ENCODE results near the gene FAM135A. TPM values are rescaled to one million over a fixed set of nuclear protein-coding genes. Genes with fewer than 3 reads are reported as not detected.

Gene FAM135A
- total and polyA plus RNA-seq, 2 experiments from 2014 or later = 35.2 to 68.7 TPM

- TF ChIP-seq, protein P1, sequence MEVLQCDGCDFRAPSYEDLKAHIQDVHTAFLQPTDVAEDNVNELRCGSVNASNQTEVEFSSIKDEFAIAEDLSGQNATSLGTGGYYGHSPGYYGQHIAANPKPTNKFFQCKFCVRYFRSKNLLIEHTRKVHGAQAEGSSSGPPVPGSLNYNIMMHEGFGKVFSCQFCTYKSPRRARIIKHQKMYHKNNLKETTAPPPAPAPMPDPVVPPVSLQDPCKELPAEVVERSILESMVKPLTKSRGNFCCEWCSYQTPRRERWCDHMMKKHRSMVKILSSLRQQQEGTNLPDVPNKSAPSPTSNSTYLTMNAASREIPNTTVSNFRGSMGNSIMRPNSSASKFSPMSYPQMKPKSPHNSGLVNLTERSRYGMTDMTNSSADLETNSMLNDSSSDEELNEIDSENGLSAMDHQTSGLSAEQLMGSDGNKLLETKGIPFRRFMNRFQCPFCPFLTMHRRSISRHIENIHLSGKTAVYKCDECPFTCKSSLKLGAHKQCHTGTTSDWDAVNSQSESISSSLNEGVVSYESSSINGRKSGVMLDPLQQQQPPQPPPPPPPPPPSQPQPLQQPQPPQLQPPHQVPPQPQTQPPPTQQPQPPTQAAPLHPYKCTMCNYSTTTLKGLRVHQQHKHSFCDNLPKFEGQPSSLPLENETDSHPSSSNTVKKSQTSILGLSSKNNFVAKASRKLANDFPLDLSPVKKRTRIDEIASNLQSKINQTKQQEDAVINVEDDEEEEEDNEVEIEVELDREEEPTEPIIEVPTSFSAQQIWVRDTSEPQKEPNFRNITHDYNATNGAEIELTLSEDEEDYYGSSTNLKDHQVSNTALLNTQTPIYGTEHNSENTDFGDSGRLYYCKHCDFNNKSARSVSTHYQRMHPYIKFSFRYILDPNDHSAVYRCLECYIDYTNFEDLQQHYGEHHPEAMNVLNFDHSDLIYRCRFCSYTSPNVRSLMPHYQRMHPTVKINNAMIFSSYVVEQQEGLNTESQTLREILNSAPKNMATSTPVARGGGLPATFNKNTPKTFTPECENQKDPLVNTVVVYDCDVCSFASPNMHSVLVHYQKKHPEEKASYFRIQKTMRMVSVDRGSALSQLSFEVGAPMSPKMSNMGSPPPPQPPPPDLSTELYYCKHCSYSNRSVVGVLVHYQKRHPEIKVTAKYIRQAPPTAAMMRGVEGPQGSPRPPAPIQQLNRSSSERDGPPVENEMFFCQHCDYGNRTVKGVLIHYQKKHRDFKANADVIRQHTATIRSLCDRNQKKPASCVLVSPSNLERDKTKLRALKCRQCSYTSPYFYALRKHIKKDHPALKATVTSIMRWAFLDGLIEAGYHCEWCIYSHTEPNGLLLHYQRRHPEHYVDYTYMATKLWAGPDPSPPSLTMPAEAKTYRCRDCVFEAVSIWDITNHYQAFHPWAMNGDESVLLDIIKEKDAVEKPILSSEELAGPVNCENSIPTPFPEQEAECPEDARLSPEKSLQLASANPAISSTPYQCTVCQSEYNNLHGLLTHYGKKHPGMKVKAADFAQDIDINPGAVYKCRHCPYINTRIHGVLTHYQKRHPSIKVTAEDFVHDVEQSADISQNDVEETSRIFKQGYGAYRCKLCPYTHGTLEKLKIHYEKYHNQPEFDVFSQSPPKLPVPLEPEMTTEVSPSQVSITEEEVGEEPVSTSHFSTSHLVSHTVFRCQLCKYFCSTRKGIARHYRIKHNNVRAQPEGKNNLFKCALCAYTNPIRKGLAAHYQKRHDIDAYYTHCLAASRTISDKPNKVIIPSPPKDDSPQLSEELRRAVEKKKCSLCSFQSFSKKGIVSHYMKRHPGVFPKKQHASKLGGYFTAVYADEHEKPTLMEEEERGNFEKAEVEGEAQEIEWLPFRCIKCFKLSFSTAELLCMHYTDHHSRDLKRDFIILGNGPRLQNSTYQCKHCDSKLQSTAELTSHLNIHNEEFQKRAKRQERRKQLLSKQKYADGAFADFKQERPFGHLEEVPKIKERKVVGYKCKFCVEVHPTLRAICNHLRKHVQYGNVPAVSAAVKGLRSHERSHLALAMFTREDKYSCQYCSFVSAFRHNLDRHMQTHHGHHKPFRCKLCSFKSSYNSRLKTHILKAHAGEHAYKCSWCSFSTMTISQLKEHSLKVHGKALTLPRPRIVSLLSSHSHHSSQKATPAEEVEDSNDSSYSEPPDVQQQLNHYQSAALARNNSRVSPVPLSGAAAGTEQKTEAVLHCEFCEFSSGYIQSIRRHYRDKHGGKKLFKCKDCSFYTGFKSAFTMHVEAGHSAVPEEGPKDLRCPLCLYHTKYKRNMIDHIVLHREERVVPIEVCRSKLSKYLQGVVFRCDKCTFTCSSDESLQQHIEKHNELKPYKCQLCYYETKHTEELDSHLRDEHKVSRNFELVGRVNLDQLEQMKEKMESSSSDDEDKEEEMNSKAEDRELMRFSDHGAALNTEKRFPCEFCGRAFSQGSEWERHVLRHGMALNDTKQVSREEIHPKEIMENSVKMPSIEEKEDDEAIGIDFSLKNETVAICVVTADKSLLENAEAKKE (CRISPR knock-in tag; IDR thresholded peaks at IDR 0.05) = no peak
- TF ChIP-seq CREB1 (CRISPR knock-in tag; IDR thresholded peaks at IDR 0.05; ENCODE audit: low read depth) (no peak), REST (IDR thresholded peaks at IDR 0.05; ENCODE audit: unreplicated experiment) (no peak), STAT1 (IDR thresholded peaks at IDR 0.05; ENCODE audit: unreplicated experiment) (no peak), POLR2AphosphoS5 (IDR thresholded peaks at IDR 0.05; ENCODE audit: low read depth) (no peak), ETS1 (IDR thresholded peaks at IDR 0.05) (no peak)
Measured at GRCh38 chr6:70395301-70395672, 18.0 kb upstream of the FAM135A start (continued).
